GM18909 (cell line): ENCODE data around the gene TRPV2.

ENCODE experiments used
- ATAC-seq: cut with Tn5 transposase; IDR thresholded peaks from one replicate; pipeline ENCODE4 v1.9.1; 2021; ENCODE audit warnings: mild to moderate bottlenecking; ENCODE audit not compliant: unreplicated experiment, poor library complexity

The TRPV2 gene

GRCh38 chr17:16406742-16407674 lies 8.4 kb upstream of the TRPV2 start:
- ATAC-seq: no peak

DNA sequence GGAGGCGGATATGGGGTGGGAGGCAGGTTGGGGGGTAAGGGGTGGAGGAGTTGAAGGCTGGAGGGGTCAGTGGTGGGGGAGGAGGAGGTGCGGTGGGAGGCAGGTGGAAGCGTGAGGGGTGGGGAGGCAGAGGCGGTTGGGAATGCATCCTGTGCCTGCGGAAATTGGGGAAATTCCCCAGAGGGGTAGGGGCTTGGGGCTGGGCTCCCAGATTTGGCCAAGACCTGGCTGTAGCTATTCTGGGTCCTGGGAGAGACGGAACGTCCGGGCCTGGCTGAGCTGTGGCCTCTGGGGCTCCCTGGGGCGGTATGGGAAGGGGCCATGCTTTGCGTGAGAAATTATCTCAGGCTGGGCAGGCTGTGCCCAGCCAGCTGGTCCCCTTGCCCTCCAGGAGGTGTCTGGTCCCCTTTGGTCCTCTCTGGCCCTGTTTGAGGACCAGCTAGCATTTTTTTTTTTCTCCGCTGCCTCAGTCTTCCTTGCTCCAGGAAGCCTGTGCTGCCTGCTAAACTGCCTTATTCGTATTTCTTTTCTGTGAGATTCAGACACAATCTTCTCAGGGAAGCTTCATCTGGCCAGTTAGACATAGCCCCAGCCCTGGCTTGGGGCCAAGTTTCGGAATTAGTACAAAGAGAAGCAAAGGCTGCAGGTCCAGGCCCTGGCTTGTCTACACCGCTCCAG lies 7.3 kb upstream of the TRPV2 start:
- peak; percentile 89 for ATAC-seq

DNA sequence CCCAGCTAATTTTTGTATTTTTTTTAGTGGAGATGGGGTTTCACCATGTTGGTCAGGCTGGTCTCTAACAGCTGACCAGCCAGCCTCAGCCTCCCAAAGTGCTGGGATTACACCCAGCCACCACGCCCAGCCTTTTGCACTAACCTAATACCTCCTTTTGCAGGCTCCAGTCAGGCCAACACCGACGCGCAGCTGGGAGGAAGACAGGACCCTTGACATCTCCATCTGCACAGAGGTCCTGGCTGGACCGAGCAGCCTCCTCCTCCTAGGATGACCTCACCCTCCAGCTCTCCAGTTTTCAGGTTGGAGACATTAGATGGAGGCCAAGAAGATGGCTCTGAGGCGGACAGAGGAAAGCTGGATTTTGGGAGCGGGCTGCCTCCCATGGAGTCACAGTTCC lies 2.0 kb downstream of the TRPV2 start:
- no peak for ATAC-seq

DNA sequence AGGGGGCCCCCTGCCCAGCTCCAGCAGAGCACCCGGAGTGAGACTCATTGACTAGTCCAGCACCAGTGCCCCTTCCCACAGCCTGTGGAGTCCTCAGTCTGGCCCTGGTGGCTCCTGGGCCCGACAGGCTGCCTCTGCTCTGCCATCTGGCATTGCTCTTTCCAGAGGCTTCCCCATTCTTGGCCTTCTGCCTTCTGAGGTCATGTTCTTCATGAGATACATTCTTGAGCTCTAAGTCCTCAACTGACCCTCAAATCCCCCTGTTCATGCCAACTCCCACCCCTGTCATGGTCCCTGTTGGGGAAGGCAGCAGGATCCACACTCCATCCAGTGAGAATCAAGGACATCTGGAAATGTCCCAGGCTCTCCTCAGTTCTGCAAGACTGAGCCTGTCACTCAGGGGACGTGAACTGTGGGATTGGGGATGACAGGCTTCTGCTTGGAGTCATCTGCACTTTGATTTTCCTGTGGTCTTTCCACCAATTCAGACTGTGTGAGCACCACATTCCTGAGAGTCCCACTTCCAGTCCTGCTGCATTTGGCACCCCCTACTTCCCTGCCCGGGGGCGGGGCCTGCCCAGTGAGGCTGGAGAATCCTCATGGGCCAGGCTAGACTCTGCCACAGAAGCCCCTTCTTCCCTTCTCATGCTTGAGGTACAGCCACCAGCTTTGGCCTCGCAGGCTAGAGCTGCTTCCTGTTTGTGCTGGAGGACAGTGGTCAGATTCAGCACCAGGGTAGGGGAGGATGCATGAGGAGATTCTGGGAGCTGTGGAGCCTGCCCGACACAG lies 2.7 kb downstream of the TRPV2 start:
- ATAC-seq: no peak

DNA sequence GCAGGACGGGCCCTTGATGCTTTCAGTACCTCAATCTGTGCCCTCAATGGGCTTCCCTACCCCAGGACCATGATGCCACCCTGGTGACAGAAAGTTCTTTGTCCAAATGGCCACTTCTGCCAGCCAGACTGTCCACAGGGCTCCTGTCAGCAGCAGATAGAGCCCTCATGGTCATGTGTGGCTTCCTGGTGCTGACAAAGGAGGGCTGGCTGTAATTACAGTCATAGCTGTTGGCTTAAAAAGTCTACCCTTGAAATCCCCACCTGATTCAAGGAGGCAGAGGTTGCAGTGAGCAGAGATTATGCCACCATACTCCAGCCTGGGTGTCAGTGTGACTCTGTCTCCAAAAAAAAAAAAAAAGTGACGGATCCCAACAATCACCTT lies 3.3 kb downstream of the TRPV2 start:
- ATAC-seq: no peak

DNA sequence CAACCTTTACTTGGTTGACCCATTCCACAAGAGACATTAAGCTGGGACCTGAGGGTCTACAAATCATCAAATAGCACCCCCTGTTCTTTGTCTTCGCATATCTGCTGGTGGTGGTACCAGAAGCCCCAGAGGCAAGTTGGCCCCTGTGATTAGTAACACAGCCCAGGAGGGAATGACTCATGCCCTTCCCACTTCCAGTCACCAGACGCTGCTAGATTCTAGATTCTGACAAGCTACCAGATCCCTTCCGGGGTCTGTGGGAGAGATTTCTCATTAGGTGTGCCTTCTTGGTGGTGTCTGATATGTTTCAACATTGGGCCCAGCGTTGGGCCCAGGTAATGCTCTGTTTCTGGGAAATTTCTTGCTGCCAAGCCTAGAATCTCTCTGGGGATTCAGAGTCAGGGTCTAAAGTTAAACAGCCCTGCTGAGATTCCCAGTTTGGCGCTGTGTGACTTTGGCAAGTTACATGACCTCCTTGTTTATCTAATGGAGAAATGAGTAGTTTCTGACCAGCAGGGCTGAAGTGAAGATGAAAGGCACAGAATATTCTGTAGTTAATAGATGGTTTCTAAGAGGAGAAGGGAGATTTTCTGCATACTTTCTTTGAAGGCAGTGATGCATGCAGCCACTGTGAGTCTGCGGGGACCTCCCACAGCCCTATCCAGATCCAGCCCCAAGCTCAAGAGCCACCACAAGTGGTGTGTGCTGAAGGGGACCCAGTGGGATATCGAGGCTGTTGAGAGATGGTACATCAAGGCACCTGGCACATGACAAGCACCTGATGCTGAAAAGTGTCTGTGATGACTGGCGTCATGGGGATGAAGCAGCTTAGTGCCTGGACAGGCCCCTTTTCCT lies 3.9 kb downstream of the TRPV2 start:
- peak; percentile 49 for ATAC-seq

DNA sequence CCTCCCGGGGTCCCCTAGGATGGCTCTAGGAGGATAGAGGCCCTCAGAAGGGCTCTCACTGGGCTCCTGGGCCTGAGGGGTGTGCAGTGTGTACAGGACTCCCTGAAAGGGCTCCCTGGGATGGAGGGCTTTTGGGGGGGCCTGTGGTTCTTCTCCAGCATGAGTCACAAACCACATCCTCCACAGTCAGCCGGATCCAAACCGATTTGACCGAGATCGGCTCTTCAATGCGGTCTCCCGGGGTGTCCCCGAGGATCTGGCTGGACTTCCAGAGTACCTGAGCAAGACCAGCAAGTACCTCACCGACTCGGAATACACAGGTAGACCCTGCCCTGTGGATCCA lies 4.5 kb downstream of the TRPV2 start:
- ATAC-seq: no peak

GRCh38 chr17:16422416-16422815 lies 7.0 kb downstream of the TRPV2 start:
- no peak for ATAC-seq

DNA sequence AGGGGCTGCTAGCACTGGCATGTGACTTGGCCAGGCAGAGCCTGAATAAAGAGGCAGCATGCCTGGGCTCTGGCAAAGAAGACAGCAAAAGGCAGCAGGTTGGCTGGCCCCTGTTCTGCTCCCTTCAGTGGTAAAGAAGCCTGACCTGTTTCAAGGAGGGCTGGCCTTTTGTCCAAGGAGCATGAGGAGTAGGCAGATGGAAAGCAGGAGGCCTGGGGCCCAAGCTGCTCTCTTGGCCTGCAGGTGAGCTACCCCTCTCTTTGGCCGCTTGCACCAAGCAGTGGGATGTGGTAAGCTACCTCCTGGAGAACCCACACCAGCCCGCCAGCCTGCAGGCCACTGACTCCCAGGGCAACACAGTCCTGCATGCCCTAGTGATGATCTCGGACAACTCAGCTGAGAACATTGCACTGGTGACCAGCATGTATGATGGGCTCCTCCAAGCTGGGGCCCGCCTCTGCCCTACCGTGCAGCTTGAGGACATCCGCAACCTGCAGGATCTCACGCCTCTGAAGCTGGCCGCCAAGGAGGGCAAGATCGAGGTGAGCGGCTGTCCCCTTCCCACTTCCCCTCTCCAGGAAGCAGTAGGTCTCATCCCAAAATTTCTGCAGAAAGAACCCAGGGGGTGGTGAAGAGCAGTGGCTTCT lies 8.0 kb downstream of the TRPV2 start:
- ATAC-seq: no peak

- ATAC-seq: no peak
Measured at GRCh38 chr17:16425202-16425601, 9.8 kb downstream of the TRPV2 start.

GRCh38 chr17:16425698-16426659 lies 10.6 kb downstream of the TRPV2 start:
- ATAC-seq: no peak

DNA sequence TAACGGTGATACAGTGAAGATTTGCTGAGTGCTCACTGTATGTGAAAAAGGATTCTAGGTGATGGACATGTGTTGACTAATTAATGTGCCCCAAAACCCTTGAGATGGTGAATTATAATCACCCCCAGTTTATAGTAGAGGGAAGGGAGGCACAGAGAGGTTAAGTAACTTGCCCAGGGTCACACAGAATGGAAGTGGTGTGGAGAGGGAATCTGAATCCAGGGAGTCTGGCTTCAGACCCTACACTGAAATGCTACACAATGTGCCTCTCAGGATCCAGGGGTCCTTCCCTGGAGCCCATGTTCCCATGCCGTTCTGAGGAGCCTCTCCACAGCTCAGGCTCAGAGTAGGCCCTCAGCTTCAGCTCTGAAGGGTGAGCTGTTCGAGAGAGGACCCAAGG lies 11.6 kb downstream of the TRPV2 start:
- no peak for ATAC-seq

DNA sequence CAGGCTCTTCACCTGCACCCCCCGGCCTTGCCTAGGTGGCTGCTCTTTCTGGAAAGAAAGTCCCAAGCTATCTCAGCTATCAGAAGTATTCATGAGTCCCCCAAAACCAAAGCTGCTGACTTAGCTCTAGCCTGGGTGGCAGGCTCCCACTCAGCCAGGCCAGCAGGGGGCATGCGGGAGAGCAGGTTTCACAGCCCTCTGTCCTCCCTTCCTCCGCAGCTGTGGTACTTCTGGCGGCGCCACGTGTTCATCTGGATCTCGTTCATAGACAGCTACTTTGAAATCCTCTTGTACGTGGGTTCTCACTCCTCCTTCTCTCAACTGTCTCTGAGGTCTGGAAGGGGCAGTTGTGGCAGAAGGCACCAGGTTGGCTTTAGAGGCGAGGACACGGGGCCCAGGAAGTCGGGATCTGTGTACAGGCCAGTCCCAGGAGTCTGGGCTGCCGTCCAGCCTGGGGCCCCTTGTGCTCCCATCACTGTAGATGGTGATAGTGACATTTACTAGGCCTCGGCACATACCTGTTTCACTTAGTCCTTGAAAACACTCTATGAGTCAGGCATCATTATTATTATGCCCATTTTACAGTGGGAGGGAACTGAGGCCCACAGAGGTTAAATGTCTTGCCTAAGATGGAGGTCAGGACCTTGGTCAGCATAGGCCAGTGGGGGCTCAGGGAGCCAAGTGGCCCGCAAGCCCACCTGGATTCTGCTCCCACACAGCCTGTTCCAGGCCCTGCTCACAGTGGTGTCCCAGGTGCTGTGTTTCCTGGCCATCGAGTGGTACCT lies 12.9 kb downstream of the TRPV2 start:
- no peak for ATAC-seq

- ATAC-seq: no peak
Measured at GRCh38 chr17:16429083-16429482, 13.7 kb downstream of the TRPV2 start.

DNA sequence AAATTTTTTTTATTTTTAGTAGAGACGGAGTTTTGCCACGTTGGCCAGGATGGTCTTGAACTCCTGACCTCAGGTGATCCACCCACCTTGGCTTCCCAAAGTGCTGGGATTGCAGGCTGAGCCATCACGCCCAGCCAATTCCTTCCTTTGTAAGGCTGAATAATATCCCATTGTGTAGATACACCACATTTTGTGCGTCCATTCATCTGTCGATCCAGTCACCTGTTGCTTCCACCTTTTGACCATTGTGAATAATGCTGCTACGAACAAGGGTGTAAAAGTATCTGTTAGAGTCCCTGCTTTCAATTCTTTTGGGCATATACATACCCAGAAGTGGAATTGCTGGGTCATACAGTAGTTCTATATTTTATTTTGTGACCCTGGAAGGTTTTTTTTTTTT lies 15.3 kb downstream of the TRPV2 start:
- ATAC-seq: no peak

GRCh38 chr17:16432017-16432416 lies 16.6 kb downstream of the TRPV2 start:
- no peak for ATAC-seq

DNA sequence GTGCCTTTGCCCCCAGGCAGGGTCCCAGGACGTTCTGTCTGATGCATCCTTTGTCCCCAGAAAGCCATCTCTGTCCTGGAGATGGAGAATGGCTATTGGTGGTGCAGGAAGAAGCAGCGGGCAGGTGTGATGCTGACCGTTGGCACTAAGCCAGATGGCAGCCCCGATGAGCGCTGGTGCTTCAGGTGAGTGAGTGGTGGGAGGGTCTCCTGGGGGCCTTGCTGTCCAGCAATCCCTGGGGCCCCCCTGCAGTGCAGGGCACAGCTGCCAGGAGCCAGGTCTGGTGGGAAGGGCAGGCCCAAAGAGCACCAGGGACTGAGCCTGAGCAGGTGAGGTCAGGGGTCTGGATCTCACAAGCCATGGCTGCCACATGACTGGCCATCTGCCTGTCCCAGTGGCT lies 18.1 kb downstream of the TRPV2 start:
- no peak for ATAC-seq

- ATAC-seq: no peak
Measured at GRCh38 chr17:16434662-16435061, 19.3 kb downstream of the TRPV2 start.
